KMS-11 (cell line): ENCODE measurements around the gene DLG2.

Source experiments
- H2AFZ ChIP-seq: fragments of 200-600 bp; sonication (generic); 2 replicates; pipeline ENCODE4 v1.6.1; 2016; ENCODE audit warnings: antibody characterized with exemption, mixed run types, low read depth
- H3K27ac ChIP-seq: fragments of 200-600 bp; sonication (generic); 2 replicates; pipeline ENCODE4 v1.6.1; 2016; ENCODE audit warnings: mild to moderate bottlenecking, mixed run types
- H3K27me3 ChIP-seq: fragments of 200-600 bp; sonication (generic); 2 replicates; pipeline ENCODE4 v1.6.1; 2017; ENCODE audit warnings: mild to moderate bottlenecking, low read depth, mixed run types, moderate library complexity; ENCODE audit not compliant: insufficient read depth
- H3K36me3 ChIP-seq: fragments of 200-600 bp; sonication (generic); 2 replicates; pipeline ENCODE4 v1.6.1; 2017; ENCODE audit warnings: mild to moderate bottlenecking, mixed run types; ENCODE audit not compliant: insufficient read depth
- H3K4me1 ChIP-seq: fragments of 200-600 bp; sonication (generic); 2 replicates; pipeline ENCODE4 v1.6.1; 2016; ENCODE audit warnings: mild to moderate bottlenecking, low read depth, mixed run types; ENCODE audit not compliant: poor library complexity, severe bottlenecking
- H3K4me2 ChIP-seq: fragments of 200-600 bp; sonication (generic); 2 replicates; pipeline ENCODE4 v1.7.0; 2016; ENCODE audit warnings: mild to moderate bottlenecking, mixed run types
- H3K4me3 ChIP-seq: fragments of 200-600 bp; sonication (generic); IDR thresholded peaks from 2 replicates; pipeline ENCODE4 v1.6.1; 2017; ENCODE audit warnings: low read depth, low read length, mixed read lengths; ENCODE audit not compliant: insufficient read depth
- H3K79me2 ChIP-seq: fragments of 200-600 bp; sonication (generic); 2 replicates; pipeline ENCODE4 v1.6.1; 2016; ENCODE audit warnings: low read depth, mixed run types; ENCODE audit not compliant: insufficient read depth
- H3K9ac ChIP-seq: fragments of 200-600 bp; sonication (generic); 2 replicates; pipeline ENCODE4 v1.6.1; 2016; ENCODE audit warnings: mild to moderate bottlenecking, mixed run types
- H4K20me1 ChIP-seq: fragments of 200-600 bp; sonication (generic); 2 replicates; pipeline ENCODE4 v1.6.1; 2016; ENCODE audit warnings: mild to moderate bottlenecking, mixed run types; ENCODE audit not compliant: insufficient read depth
- TF ChIP-seq, protein P1 (sequence below): fragments of 200-600 bp; sonication (generic); conservative IDR thresholded peaks from 2 replicates; pipeline ENCODE4 v1.6.1; 2017; ENCODE audit warnings: low read depth, mild to moderate bottlenecking, antibody characterized with exemption, low read length, moderate library complexity, mixed read lengths

The DLG2 gene

DNA sequence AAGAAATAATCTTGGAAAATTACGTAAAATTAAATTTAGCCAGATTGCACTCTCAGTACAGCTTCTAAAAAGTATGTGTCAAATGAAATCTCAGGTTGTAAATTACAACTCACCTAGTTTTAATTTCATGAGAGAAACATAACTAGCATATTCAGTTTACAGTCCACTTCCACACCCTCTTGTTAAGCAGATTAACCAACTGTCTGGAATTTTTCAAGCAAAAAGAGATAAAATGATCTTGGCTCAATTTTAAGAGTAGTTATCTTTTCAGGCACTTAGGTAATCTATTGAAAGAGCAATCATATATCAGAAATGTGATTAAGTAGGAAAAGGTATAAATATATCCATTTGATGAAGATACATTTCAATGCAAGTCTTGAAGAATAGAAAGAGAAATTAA is 1412.6 kb downstream of the DLG2 start:
- Histone ChIP-seq H3K79me2 (no peaks in the 10 kb centered on the region), H4K20me1 (no peaks in the 10 kb centered on the region), H3K4me3 (no peak overlapping the region), H3K36me3 (no peaks in the 10 kb centered on the region), H2AFZ (no peak overlapping the region), H3K9ac (no peak overlapping the region), H3K4me1 (no peaks in the 10 kb centered on the region), H3K4me2 (no peak overlapping the region), H3K27me3 (no peaks in the 10 kb centered on the region), H3K27ac (no peak overlapping the region)
- TF ChIP-seq, protein P1, sequence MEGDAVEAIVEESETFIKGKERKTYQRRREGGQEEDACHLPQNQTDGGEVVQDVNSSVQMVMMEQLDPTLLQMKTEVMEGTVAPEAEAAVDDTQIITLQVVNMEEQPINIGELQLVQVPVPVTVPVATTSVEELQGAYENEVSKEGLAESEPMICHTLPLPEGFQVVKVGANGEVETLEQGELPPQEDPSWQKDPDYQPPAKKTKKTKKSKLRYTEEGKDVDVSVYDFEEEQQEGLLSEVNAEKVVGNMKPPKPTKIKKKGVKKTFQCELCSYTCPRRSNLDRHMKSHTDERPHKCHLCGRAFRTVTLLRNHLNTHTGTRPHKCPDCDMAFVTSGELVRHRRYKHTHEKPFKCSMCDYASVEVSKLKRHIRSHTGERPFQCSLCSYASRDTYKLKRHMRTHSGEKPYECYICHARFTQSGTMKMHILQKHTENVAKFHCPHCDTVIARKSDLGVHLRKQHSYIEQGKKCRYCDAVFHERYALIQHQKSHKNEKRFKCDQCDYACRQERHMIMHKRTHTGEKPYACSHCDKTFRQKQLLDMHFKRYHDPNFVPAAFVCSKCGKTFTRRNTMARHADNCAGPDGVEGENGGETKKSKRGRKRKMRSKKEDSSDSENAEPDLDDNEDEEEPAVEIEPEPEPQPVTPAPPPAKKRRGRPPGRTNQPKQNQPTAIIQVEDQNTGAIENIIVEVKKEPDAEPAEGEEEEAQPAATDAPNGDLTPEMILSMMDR = no peak

DNA sequence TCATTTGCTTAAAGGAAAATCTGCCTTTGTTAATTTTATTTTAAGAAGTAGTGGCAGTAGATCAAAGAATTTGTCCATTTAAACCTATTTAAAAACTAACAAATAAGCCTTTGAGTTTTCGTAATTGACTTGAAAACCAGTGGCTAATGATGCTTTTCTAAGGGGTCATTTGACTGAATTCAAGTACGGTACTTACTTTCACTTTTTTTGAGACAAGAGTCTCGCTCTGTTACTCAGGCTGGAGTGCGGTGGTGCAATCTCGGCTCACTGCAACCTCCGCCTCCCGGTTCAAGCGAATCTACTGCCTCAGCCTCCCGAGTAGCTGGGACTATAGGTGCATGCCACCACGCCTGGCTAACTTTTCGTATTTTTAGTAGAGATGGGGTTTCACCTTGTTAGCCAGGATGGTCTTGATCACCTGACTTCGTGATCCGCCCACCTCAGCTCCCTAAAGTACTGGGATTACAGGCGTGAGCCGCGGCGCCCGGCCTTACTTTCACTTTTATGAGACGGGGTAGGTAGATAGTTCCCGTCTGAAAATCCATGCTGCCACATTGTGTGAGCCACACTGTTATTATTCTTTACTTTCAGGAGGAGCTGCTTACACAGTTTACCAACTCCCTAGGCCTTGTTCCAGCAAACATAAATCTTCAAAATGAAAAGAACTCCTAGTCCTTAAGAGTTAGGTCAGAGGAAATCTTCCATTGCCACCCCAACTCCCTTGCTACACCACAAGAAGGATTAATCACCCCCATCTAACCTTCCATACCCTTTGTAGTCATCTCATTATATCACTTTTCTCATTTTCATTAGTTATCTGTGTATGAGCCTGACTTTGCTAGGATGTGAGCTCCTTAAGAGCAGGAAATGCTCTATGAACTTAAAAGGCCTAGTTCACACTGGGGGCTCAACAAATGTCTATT is 1414.4 kb downstream of the DLG2 start:
- no peak overlapping the region for H3K9ac ChIP-seq
- H2AFZ ChIP-seq = no peak overlapping the region
- no peak overlapping the region for H3K4me3 ChIP-seq
- H3K36me3 ChIP-seq = no peaks in the 10 kb centered on the region
- no peaks in the 10 kb centered on the region for H3K79me2 ChIP-seq
- H3K27ac ChIP-seq = no peak overlapping the region
- no peak overlapping the region for H3K4me2 ChIP-seq
- TF ChIP-seq, protein P1 = no peak
- no peaks in the 10 kb centered on the region for H3K27me3 ChIP-seq
- no peaks in the 10 kb centered on the region for H3K4me1 ChIP-seq
- H4K20me1 ChIP-seq = no peaks in the 10 kb centered on the region

DNA sequence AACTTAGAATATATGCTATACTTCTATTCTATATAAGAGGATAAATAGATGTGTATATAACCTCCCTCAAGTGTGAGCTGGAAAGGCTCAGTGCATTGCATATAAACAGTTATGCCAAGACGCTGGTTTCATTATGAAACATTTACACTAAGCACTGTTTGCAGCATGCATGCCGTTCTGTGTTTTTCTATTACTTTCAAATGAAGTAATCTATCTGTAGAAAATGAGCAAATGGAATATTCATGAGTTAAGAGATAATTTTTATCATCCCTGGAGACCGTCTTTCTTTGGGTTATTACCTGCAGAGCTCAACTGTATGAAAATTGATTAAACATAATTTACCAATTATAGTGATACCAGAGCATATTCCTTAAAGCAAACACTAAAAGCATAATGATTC is 1415.2 kb downstream of the DLG2 start:
- Histone ChIP-seq H3K9ac (no peak overlapping the region), H3K4me2 (no peak overlapping the region), H3K4me3 (no peak overlapping the region), H3K4me1 (no peaks in the 10 kb centered on the region), H3K27me3 (no peaks in the 10 kb centered on the region), H3K79me2 (no peaks in the 10 kb centered on the region), H3K27ac (no peak overlapping the region), H3K36me3 (no peaks in the 10 kb centered on the region), H2AFZ (no peak overlapping the region), H4K20me1 (no peaks in the 10 kb centered on the region)
- TF ChIP-seq, protein P1 = no peak

DNA sequence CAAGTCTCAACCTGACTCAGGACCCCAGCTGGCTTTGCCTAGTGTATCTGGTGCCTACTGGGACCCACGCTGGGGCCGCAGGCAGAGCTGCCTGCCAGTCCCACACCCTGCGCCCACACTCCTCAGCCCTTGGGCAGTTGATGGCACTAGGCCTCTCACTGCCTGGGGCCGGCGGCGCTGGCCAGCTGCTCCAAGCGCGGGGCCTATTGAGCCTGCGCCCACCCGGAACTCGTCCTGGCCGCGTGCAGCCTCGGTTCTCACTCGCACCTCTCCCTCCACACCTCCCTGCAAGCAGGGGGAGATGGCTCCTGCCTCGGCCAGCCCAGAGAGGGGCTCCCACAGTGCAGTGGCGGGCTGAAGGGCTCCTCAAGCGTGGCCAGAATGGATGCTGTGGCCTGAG is 1432.4 kb downstream of the DLG2 start:
- TF ChIP-seq, protein P1 = no peak
- Histone ChIP-seq H3K4me3 (no peak overlapping the region), H4K20me1 (no peaks in the 10 kb centered on the region), H3K79me2 (no peaks in the 10 kb centered on the region), H3K27ac (no peak overlapping the region), H3K4me2 (no peak overlapping the region), H3K4me1 (peaks cover 41% of the 10 kb centered on the region), H3K9ac (no peak overlapping the region), H2AFZ (no peak overlapping the region), H3K27me3 (no peaks in the 10 kb centered on the region), H3K36me3 (no peaks in the 10 kb centered on the region)
